ENCODE results near the gene MRPL14.

Gene MRPL14

DNA sequence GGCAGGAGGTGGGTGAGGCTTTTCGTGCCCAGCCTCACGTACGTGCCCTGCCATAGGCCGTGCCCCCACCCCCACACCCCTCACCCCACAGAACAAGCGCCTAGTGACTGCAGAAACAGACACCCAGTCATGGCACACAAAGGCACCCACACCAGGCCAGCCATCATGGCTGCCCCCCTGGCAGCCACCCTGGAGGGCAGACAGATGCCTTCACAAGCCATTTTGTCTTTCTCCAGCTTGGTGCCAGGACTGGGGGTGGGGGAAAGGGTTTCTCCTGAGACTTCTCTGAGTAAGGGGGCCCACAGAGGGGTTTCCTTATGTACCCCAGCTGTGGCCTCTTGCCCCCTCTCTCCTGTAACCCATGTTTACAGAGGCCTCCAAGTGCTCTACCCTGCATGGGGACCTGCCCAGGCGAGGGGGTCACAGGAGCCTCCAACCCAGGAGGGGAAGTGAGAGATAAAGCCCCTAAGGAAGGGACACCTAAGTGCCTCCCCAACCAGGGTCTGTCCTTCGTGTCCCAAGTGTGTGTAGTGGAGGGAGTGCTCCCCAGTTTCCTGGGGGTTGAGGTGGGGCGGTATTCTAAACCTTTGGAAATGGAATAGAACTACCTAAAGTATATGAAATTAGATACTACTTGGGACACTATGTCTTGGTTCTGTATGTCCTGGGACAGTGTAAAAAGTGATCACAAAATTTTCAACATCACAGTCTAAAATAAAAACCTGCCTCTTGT is 49.9 kb downstream of the MRPL14 start:
- DNase-seq, result no peak

DNA sequence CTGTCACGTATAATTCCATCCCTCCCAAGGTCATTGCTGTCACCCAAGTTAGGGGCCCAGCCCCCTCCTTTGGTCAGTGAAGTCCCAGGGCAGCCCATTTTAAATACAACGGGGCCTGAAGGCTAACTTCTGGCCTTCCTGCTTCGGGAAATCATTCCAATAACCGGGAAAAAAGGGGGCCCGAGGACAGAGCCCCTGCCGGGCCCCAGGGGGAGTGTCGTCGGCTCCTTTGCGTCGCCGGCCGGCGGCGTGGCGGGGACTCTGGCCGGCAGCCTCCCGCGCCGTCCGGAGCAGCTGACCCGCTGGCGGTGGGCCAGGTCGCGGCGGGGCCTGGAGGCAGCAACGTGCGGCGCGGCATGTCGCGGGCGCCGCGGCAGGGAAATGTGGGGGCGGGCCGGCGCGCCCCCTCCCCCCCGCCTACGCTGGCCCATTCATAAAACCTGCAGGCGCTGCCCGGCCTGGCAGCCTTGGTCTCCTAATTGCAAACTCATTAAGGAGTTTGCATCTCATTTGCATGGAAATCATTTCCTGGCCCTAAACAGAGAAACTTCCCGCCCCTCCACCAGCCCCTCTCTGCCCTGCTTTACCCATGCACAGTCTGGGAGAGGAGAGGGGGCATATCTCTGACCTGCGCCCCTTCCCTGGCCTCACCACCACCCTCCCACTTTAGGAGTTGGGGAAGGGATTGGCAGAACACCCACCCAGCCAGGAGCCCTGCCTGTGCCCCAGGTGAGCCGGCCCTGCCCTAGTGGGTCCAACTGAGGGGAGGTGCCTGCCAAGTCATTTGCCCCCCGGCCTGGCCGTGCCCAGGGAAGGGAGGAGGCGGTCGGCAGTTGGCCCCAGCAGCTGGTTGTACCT is 50.7 kb downstream of the MRPL14 start:
- no peak for DNase-seq

DNA sequence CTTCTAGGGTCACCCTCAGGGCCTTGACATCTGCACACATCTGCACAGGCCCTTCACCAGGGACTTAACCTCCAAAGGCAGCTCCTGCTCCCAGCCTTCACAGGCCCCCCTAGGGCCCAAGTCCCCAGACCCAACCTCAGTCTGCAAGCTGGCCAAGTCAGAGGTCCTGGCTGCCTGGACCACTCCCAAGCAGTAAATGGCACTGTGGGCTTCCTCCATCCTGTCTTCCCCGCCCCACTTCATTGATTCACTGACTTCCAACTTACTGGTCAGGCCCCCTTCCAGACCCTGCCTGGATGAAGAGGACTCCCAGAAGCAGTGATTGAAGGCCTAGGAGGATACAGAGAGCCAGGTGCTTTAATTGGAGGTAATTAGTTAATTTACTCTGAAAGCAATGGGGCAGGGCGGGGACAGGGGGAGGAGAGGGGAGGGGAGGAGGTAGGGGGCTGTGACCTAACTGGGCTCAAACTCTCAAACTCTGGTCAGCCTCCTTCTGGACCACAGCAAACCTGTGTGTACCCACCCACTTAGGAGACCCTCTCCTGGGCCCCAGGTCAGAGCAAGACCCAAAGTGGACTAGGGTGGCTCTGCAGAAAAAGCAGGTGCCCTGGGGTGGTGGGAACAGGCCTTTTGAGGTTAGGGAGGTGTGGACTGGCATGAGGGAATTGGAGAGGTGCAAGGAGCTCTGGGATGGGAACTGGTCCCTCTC is 51.5 kb downstream of the MRPL14 start:
- DNase-seq, result no peak

DNA sequence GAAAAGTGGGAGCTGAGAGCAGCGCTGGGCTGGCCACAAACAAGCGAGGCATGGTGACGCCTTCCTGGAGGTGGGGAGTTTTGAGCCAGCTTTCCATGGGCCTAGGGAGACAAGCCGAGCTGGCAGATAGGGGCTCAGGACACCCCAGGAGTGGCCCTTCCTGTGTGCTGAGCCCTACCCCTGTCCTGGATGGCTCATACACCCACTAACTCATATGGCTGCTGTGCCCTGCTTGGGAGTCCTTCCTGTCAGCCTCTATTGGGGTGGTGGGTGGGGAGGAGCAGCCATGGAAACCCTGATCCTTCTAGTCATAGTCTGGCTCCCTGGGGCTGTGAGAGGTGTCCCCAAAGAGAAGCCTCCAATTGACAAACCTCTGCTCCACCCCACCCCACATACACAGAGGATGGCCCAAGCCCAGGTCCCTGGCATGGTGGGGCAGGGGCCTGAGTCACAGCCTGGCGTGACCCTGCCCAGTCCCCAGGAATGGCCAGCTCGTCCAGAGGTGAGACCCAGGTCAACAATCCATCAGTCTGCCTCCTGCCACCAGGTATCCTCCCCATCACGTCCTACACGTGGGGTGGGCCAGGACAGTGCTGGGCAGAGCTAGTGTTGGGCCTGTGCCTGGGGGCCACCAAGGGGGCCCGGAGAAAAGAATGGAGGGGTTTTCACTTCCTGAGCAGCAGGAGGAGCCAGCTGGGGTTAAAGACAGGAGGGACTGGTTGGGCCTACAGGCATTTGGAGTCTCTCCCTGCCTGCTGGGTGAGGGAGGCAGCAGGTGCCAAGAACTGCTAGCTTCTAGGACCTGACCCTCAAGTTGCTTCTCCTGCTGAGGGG is 52.2 kb downstream of the MRPL14 start:
- DNase-seq, result peak; percentile 73

DNA sequence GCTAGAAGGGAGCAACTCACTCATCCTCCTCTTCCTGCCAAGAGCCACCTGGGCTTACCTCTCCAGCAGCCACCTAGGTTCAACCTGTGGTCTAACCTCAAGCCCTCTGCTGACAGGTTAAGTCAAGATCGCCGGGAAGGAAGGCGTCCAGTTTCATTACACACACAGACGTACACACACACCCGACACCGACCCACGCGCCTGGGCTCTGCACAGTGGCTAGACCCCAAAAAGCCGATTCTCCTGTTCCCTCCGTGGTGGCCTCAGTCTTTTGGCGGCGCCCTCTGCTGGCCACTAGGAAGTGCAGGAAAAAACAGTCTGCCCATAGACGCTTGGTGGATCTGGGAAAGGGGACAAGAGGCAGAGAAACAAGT is 52.8 kb downstream of the MRPL14 start:
- DNase-seq, result peak; percentile 100

DNA sequence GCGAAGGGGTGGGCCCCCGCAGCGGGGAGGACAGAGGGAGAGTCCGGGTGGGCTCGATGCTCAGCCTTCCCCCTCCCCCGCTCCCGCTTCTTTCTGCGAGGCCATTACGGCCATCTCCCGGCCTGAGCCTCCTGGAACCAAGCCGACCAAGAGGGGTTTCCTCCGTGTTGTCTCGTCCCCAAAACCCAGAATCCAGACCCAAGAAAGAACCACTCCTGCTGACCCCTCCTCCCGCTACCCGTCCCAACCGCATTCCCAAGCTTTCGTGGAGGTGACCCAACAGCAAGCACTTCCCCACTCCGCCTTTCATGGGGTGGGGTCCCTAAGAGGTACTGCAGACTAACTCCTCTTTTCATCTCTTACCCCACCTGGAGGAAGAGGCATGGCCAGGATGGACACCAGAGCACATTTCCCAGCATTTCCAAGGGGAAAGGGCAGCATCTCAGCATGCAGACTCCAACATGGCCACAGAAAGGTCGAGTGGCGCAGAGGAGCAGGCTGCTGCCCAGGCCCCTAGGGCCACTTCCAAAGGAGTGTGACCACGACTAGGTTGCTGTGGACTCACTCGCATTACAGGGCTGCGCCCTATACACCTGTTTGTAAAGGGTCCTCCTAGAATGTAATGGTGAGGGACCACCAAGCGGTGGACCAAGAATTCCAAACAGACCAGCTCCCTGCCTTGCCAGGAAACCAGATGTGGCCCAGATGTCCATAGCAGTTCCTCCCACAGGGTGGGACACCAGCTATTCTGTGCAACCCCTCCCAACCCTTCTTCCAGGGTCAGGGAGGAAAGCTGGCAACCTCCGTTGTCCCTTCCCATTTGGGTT is 53.4 kb downstream of the MRPL14 start:
- no peak for DNase-seq

DNA sequence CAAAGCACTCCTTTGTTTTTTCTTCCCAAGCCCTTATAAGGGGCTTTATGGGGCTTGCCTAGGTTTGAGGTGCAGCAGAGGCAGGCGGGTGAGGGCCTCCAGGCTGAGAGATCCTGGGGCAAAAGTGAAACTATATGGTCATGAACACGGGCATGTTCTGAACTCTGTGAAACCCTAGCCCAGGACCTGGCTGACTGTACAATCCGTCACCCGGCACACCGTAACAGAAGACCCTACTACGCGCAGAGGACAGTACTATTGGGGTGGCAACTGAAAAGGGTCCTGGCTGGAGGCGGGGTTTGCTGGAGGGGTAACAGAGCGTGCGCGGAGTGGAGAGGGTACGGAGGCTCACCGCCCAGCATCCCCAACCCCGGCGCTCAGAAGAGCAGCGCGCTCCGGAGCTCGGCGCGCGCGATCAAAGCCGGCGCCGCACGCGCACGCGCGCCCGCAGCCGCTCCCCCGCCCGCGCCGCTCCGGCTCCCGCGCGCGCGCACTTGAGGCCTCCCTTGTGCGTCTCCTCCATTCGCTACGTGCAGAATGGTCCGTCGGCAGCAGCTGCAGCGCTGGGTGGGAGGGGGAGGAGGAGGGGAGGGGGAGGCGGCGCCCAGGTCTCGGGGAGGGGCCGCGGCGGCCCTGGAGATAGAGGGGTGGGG is 54.2 kb downstream of the MRPL14 start:
- peak; percentile 93 for DNase-seq

DNA sequence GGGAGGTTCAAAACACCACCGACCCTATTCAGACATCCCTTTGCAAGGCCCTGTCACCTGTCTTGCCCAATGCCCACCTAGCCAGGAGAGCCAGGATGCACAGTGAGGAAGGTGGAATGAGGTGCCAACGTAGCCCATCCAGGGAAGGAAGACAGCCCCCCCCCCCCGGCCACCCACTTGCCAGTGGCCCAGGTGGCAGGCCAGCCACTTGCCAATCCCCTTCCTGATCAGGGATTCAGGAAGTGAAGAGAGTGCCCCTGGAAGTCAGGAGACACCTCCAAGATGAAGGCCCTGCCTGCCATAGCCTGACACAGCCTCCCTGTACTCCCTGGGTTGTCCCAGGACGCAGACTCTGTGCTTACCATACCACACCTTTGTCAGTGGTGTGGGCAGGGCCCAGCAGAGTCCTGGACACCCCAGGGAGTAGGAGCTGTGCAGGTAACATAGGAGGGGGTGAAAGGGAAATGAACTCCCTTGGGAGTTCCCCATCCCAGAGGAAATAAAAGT is 54.7 kb downstream of the MRPL14 start:
- DNase-seq, result no peak

DNA sequence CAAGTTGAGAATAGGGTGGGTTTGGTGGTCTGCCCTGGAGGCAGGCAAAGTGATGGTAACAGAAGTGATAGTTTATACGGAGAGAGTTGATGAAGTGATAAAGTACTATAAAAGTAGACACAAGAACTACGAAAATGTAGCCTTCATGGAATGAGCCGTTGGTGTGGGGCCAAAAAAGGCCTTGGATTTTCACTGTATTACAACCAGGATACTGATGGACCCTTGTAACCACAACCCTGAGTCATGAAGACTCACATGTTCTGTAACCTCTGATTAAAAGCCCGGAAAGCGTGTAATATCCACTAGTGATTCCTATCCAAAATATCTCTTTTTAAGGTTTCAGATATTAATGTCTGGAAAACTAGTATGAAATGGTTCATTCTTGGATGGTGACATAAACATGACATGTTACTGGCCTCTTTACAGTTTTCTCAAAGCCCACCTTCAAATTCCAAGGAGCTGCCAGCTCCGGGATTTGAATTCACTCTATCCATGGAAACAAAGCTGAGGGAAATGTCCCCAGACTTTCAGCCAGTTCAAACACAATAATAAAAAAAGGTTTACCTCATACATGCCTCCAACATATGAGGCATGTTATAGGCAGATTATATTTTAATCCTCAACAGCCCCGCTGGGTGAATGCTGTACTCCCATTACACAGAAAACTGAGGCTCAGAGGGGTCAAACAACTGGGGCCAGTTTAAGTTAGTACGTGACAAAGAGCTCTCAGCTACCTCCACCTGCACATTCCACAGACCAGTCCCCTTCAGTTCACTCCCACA is 55.4 kb downstream of the MRPL14 start:
- no peak for DNase-seq

DNA sequence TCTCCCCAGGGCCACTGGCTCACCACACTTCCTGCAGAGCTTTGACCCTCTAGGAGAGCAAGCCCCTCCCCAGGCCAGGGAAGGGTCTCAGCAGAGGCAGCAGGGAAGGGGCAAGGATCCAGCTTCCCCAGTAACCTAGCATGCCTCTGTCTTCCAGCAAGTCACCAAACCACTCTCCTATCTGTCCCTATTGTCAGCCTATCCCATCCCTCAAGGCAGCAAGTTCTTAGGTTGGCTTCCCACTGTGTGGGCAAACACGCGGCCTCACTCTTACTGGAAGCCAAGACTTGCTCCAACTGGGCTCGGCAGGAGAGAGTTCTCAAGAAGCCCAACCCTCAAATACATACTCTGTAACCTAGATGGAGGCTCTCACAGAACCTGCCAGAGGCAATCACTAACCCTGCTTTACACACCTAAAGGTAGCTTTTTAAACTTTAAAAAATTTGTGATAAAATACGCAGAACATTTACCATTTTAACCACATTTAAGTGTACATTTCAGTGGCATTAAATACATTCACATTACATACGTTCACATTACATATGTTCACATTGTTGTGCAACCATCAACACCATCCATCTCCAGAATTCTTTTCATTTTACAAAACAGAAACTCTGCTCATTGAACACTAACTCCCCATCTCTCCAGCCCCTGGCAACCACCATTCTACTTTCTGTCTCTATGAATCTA is 58.5 kb downstream of the MRPL14 start:
- DNase-seq, result no peak

DNA sequence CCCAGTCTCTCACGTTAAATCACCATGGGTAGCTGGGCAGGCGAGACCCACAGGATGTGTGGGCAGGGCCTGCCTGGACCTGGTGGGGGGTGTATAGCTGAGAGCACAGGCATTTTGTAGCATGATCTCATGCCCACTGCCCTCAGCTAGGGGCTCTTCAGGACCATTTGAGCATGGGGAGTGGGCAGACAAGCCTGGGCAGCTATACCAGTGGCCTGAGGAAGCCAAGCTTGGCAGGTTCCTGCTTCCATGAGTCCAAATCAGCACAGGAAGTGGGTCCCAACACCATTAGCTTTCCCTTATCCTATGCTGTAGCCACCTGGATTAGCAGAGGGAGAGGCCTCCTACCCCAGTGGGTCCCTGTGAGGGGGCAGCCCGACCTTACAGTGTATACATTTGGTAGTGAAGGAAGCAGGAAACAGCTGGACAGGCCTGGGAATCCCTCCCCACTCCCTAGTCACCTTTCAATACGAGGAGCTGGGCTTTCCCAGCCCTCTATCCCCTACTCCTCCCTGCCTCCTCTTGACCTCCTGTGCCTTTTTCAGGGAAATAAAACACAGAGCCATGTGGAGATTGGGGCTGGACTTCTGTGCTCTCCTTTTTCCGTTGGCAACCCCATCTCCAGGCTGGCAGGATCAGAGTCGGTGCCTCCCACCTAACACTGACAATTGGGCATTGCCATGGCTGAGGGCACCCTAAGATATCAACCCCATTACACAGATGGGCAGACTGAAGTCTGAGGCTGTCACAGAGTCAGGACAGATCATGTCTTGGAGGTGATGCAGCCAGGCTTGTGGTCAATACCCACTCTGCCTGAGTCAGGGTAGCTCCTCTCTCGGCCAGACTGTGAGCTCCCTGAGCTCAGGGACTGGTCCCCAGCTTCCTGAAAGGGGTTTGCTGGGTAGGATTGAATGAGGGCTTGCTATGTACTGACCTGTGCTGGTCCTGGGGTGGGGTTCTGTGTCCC is 59.8 kb downstream of the MRPL14 start:
- no peak for DNase-seq

DNA sequence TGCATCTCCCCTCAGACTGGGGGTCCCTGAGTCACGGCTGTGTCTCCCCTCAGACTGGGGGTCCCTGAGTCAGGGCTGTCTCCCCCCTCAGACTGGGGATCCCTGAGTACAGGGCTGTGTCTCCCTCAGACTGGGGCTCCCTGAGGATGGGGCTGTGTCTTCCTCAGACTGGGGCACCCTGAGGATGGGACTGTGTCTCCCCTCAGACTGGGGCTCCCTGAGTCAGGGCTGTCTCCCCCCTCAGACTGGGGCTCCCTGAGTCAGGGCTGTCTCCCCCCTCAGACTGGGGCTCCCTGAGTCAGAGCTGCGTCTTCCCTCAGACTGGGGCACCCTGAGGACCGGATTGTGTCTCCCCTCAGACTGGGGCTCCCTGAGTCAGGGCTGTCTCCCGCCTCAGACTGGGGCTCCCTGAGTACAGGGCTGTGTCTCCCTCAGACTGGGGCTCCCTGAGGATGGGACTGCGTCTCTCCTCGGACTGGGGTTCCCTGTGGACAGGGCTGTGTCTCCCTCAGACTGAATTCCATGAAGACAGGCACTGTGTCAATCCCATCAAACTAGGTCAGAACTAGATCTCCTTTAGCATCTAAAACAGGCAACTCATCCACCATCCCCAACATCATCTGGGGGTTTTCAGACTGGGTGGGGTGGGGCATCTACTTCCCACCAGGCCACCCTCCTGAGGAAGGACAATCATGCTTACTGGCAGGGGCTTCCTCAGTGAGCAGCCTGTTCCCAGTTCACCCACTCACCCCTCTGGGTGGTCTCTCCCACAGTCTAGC is 60.7 kb downstream of the MRPL14 start:
- DNase-seq, result no peak

DNA sequence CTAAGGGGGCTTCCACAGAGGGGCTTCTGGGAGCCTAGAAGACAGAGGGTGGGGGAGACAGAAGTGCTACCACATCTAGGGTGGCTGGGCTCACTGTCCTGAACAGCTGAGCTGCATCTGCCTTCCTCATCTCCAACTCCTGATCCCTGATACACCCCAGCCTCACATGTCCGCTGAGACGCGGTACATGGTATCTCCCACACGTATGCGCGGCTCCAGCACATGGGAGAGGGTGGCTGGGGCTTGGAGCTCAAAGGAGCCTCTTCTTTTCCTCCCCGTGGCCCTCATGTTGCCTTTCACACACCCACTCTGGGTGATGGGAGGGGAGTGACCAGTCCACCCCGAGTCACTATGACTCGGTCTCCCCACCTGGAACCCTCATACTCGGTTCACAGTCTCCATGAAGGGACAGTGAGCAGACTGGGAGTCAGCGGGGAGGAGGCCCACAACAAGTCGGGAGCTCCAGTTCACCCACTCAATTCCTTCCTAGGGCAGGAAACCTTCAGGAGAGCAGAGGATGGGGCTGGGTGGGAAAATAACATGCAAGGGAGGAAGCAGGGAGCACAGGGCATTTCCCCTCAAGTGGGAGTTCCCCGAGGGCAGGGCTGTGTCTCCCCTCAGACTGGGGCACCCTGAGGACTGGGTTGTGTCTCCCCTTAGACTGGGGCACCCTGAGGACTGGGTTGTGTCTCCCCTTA is 61.7 kb downstream of the MRPL14 start:
- DNase-seq, result no peak

DNA sequence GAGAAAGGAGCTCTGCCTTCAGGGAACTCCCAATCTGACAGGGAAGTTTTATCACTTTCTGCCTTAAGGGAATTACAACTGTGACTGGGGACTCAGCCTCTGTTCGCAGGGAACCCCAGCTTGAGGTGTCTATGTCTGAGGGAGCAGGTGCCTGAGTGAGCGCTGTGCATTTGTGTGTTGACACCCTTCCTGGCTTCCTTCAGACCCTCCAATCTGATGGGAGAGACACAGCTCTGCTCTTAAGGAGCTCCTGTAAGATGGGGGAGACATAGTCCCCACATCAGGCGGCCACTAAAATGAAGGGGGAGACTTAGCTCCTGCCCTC is 62.3 kb downstream of the MRPL14 start:
- DNase-seq, result no peak

DNA sequence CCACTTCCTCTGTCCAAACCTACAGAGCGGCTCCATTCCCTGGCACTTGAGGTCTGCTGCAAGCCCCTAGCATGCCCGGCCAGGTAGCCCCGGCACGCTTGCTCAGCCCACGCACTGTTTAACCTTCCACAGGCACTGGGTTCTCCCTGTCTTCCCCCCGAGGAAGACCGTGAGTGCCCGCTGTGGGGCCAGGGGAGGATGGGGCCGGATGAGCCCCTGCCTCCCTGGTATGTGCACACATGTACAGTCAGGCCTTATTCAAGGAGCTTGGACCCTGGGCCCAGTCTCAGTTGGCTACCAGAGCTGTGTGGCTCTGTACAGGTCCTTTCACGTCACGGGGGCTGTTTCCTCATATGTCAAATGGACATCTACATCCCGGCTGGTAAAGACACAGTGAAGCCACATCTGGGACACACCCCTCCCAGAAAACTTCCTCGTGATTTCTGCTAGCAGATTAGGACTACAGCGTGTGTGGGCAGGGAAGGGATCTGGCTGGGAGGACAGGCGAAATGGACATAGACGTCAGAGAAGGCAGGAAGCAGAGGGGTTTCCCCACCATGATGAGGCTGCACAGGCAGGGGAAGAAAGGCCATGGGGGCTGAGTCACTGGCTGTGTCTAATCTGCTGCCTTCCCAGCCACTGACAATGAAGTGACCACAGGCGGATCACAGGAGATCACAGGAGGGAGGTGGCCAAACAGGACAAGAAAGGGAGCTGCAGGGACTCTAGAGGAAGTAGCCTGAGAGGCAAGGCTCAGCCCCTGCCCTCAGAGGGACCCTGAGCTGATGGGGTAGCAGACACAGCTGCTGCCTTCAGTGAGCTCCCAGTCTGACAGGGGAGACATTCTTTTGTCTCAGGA is 62.9 kb downstream of the MRPL14 start:
- peak; percentile 70 for DNase-seq

DNA sequence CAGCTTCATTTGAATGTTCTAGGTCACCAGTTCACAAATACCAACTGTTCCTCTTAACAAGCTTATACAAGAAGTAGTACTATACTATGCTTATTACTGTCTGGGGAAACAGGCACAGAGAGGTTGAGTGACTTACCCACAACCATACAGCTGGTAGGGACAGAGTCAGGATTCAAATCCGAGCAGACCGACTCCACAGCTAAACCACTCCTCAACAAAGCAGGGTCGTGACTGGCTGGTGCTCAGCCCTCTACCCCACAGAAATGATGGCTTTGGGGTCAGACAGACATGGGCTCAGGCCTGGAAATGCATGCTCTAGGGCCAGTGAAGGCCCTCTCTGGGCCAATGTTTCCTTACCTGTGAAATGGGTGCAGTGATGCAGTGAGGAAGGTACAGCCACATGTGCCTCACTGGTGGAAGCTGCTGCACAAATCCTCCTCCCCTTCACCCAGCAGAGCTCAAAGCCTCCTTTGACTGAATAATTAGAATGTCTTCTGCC is 63.6 kb downstream of the MRPL14 start:
- no peak for DNase-seq
